ENCODE data around the gene HUNK. TPM values are rescaled to one million over a fixed set of nuclear protein-coding genes. Genes with fewer than 3 reads are reported as not detected.

Gene HUNK
- total RNA-seq, 2 experiments from 2014 or later, result not detected

GRCh38 chr21:31914472-31914871, 41.7 kb downstream of the HUNK start:
- Mint-ChIP-seq H3K27me3 (peaks cover 27% of the 10 kb centered on the region), H3K4me1 (ENCODE audit: low read depth) (no peaks in the 10 kb centered on the region), H3K9me3 (no peaks in the 10 kb centered on the region), H3K27ac (no peak overlapping the region), H3K36me3 (ENCODE audit: low read depth) (no peaks in the 10 kb centered on the region), H3K4me3 (no peak overlapping the region)
- Histone ChIP-seq H3K4me1 (ENCODE audit: insufficient read depth, low read length) (no peaks in the 10 kb centered on the region), H3K4me3 (ENCODE audit: low read length) (no peak overlapping the region), H3K27me3 (ENCODE audit: control insufficient read depth in 1 of 2, insufficient read depth in 2 of 2, low read length in 2 of 2) (peaks cover 2 to 10% of the 10 kb centered on the region in 2 experiments), H3K27ac (ENCODE audit: low read depth in 1 of 2, low read length in 2 of 2) (no peak overlapping the region), H3K9me3 (ENCODE audit: control insufficient read depth in 1 of 2, insufficient read depth in 1 of 2, low read length in 2 of 2) (no peaks in the 10 kb centered on the region), H3K36me3 (ENCODE audit: insufficient read depth, low read length) (no peaks in the 10 kb centered on the region)
- DNase-seq, result no peak
- intact Hi-C loops (cut with DNase I, micrococcal nuclease), result no loop called here
- no peak for ATAC-seq (ENCODE audit: poor library complexity)
- ChIA-PET CTCF (no interaction called here), POLR2A (no interaction called here)
- no peak for TF ChIP-seq CTCF (IDR thresholded peaks at IDR 0.05)

GRCh38 chr21:31915566-31915965, 42.7 kb downstream of the HUNK start:
- H3K4me3 ChIP-seq (ENCODE audit: low read length), result no peak overlapping the region
- H3K9me3 ChIP-seq (ENCODE audit: control insufficient read depth in 1 of 2, insufficient read depth in 1 of 2, low read length in 2 of 2), result no peaks in the 10 kb centered on the region
- Mint-ChIP-seq H3K4me3 (no peak overlapping the region), H3K27me3 (peaks cover 25% of the 10 kb centered on the region), H3K9me3 (no peaks in the 10 kb centered on the region), H3K36me3 (ENCODE audit: low read depth) (no peaks in the 10 kb centered on the region), H3K27ac (no peak overlapping the region), H3K4me1 (ENCODE audit: low read depth) (no peaks in the 10 kb centered on the region)
- no peaks in the 10 kb centered on the region for H3K4me1 ChIP-seq (ENCODE audit: insufficient read depth, low read length)
- peaks cover 2 to 4% of the 10 kb centered on the region in 2 experiments for H3K27me3 ChIP-seq (ENCODE audit: control insufficient read depth in 1 of 2, insufficient read depth in 2 of 2, low read length in 2 of 2)
- ChIA-PET CTCF (no interaction called here), POLR2A (no interaction called here)
- DNase-seq (no peak), ATAC-seq (ENCODE audit: poor library complexity) (no peak)
- H3K27ac ChIP-seq (ENCODE audit: low read depth in 1 of 2, low read length in 2 of 2), result no peak overlapping the region
- H3K36me3 ChIP-seq (ENCODE audit: insufficient read depth, low read length), result no peaks in the 10 kb centered on the region
- intact Hi-C loops (cut with DNase I, micrococcal nuclease), result no loop called here
- TF ChIP-seq CTCF (IDR thresholded peaks at IDR 0.05), result no peak

GRCh38 chr21:31917108-31917507, 44.3 kb downstream of the HUNK start:
- no peak overlapping the region for H3K4me3 ChIP-seq (ENCODE audit: low read length)
- no peak for TF ChIP-seq CTCF (IDR thresholded peaks at IDR 0.05)
- no peaks in the 10 kb centered on the region for H3K36me3 ChIP-seq (ENCODE audit: insufficient read depth, low read length)
- no peaks in the 10 kb centered on the region for H3K9me3 Mint-ChIP-seq
- POLR2A ChIA-PET, result no interaction called here
- no peak overlapping the region for H3K27ac ChIP-seq (ENCODE audit: low read depth in 1 of 2, low read length in 2 of 2)
- CTCF ChIA-PET, result no interaction called here
- peaks cover 11% of the 10 kb centered on the region for H3K27me3 Mint-ChIP-seq
- H3K36me3 Mint-ChIP-seq (ENCODE audit: low read depth), result no peaks in the 10 kb centered on the region
- no peak overlapping the region for H3K4me3 Mint-ChIP-seq
- peaks cover 0 to 2% of the 10 kb centered on the region in 2 experiments for H3K27me3 ChIP-seq (ENCODE audit: control insufficient read depth in 1 of 2, insufficient read depth in 2 of 2, low read length in 2 of 2)
- H3K9me3 ChIP-seq (ENCODE audit: control insufficient read depth in 1 of 2, insufficient read depth in 1 of 2, low read length in 2 of 2), result no peaks in the 10 kb centered on the region
- DNase-seq, result no peak
- no peak overlapping the region for H3K27ac Mint-ChIP-seq
- H3K4me1 Mint-ChIP-seq (ENCODE audit: low read depth), result no peaks in the 10 kb centered on the region
- no peak for ATAC-seq (ENCODE audit: poor library complexity)
- intact Hi-C loops (cut with DNase I, micrococcal nuclease), result no loop called here
- no peaks in the 10 kb centered on the region for H3K4me1 ChIP-seq (ENCODE audit: insufficient read depth, low read length)

Data from CD4-positive, alpha-beta T cell (primary cell).